Endometrium (tissue), 2 donors: ENCODE data around the gene FSIP1.
A peak's percentile ranks its signal among the peaks of the same experiment; 100 is the strongest.

Experiments
- FAIRE-seq: peaks from 2 replicates; lab custom pipeline; 2012; peaks lifted over from hg19 to GRCh38; lab: Jason Lieb, UNC
- donor health status: control.
- donor health status: control.

The FSIP1 gene

DNA sequence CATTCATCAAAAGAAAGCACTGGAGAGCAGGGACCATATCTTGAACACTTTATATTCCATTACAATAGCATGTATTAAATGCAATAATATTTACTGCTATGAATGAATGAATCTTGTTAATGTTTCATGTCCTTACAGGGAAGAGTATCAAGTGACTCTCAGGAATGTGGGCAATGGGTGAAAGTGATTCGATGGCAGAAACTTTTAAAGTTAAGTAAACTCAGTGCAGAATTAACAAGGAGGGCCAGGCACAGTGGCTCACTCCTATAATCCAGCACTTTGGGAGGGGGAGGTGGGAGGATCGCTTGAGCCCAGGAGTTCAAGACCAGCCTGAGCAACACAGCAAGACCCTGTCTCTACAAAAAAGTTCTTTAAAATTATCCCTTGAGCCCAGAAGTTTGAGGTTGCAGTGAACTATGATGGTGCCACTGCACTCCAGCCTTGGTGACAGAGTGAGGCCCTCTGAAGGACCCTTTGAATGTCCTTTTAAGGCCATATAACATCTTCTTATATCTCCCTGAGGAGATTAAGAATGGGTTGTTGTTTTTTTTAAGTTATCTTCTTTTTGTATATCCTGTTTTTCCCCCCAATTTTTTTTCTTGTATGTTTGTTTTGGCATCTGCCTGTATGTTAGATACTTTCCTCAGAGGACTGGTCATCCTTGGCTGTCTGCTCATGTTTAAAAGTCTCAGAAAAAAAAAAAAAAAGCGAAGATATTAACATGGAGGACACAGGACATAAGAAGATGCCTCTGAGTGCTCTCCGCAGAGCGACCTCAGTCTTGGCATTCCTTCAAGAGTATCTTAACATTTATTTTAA lies 9.6 kb upstream of the FSIP1 start:
- FAIRE-seq: no peak

DNA sequence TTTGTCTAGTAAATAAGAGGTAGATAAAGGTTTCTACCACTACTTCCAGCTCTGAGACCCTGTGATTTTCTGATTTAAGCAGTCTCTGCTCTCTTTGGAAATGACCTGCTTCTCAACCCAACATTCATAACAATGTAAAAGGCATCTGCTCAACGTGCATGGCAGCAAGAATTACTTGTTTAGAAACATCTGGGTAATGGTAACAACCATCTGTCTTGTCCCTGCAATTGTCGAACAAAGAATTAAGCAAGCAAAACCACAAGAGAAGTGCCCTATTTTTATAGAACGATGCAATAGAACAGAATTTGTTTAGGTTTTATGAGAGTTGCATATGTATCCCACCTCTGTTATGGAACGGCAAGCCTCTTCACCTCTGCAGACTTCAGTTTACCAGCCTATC lies 7.1 kb upstream of the FSIP1 start:
- FAIRE-seq: no peak

DNA sequence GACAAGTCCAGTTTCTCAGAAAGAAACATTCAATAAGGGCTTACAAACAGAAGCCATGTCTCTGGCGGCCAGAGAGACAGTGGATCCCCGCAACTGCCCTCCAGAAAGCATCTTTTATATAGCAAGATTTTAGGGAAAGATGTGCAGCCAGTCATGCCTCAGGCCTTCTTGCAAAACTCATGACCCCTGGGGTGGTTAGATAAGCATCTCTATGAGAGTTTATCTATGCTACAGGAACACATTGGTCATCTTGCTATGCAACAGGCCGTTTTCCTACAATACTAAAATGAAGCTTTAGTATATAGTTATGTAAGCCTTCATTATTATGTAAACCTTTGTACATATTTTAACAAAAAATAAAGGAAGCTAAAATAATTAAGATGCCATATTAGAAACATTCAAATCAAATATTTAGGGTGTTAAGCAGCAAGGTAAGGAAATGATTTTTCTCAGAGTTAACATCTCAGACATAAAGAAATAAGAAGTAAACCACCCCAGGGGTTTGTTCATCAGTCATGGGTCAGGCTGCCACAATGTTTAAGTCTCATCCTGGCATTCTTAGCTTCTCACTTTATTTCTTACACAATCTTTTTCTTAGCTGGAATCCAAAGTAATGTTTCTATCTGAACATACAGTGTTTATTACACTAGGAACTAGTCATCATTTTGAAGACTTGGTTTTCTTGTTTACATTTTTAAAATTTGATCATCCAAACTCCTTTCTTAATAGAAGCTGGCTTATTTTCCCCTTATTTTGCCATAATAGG lies 6.3 kb upstream of the FSIP1 start:
- FAIRE-seq: no peak

DNA sequence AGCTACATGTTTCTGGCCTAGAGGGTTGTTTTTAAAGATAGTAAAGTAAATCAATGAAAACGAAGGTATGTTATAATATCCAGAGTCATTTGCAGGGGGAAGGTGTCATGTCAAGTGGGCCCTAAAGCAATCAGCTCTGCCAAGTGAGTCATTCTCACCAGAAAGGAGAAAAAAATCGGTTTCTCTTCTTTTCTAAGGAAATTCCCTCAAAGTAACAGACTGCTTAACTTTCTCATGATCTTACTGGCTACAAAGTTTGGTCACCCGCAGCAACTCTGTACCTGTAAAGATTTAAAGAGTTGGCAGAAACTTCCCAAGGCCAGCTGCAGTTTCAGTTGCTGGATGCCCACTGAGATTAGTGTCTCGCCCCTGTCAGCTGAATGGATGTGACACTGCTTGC lies 5.5 kb upstream of the FSIP1 start:
- FAIRE-seq: no peak

DNA sequence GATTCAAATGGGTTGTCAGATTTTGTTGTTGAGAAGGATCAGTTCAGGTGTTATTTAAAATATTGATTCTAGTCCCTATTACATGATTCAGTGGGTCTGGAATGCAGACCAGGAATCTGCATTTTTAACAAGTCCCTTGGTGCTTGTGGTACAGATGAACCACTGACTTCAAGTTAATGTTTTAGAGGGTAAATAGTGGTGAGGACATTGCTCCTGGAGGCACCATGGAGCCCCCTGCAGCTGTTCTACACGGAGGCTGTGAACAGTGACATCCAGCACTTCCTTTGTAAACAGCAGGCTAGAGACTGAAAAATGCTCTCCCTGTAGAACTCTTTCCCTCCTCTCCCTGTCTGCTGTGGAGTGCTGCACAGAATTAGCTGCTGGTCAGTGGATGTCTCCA lies 4.8 kb upstream of the FSIP1 start:
- no peak for FAIRE-seq

DNA sequence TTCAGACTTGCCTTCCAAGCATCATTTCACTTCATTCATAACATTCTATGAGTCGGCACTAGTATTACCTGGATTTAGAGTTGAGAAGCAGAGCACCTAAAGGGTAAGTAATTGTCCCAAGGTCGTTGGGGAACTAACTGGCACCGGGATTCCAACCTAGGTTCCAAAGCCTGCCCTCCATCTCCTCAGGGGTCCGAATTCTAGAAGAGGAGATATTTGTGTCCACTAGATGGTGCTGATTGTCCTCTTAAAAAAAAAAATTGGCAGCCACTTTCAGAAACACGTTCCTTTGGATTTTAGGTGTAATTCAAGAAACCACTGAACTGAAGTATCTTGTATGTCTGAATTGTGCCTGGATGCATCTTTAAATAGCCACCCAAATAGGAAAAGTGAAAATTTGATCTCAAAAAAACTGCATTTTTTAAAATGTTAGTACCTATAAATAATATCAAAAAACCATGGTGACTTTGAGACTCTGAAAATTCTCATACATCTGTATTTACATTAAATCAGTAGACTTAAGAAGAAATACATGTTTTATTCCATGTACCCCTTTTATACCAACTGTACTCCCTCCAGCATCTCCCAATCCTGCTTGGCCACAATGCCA lies 3.9 kb upstream of the FSIP1 start:
- FAIRE-seq: peak; percentile 57

DNA sequence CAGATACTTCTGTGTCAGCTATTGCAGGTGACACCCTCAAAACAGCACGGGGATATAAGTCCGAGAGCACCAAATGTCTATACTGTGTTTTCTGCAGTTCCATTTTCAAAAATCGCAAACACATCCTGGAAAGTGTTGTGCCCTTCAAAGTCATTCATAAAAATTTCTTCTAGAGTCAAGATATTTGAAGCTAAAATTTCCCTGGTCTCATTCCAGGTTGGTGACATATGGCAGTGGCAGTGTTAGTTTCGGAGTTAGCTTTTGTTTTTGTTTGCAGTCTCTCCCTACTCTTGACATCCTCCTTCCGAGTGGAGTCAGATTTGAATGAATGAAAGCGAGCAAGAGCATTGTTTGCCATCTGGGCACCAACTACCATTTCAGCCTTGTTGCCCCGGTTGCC lies 3.2 kb upstream of the FSIP1 start:
- no peak for FAIRE-seq

DNA sequence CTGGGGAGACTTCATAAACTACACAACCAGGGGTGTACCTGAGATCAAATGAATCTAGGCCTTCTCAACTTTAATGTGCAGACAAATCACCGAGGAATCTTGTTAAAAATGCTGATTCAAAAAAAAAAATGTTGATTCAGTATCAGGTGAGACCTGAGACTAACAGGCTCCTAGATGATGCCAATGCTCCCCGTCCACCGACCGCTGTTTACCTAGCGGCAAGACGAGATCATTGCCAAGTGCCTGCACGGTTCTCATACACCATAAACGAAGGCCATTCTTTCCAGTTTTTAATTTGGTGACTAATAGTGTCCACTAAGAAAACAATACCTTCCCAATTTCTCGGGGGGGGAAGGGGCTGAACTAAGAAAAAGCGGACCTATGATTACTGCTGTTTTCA lies 2.5 kb upstream of the FSIP1 start:
- FAIRE-seq: no peak

DNA sequence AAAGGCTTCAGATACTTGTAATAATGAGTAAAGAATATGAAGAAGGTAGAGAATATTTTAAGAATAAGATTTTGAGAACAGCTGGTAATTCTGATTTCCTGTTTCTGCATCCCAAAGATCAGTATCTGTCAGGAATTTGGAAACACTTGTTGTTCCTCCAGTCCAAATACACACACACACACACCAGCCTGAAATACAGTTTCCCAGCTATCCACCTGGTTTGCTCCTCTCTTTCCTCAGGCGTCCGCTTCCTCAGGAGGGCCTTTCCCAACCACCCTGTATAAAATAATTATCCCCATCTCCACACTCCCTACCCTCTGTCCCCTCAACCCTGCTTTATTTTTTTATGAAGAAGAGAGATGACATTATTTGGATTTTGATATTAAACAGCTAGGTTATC lies 2.0 kb upstream of the FSIP1 start:
- FAIRE-seq: no peak

DNA sequence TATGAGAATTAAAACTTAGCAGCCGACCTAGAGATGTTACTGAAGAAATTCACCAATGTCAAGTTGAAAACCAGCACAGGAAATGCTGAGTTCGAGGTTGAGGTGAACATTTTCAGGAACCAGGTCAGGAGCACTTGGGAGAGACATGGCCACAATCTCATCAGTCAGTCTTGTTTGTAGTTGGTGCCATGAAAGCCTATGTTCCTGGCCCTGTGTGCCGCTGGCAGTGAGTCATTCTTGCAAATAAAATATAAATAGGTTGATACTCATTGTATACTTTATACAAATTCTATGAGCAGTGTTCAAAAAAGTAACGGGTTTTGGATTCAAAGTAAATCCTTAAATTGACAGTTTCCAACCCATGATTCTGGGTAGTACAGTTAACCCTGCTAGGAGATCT lies 1.5 kb upstream of the FSIP1 start:
- no peak for FAIRE-seq

DNA sequence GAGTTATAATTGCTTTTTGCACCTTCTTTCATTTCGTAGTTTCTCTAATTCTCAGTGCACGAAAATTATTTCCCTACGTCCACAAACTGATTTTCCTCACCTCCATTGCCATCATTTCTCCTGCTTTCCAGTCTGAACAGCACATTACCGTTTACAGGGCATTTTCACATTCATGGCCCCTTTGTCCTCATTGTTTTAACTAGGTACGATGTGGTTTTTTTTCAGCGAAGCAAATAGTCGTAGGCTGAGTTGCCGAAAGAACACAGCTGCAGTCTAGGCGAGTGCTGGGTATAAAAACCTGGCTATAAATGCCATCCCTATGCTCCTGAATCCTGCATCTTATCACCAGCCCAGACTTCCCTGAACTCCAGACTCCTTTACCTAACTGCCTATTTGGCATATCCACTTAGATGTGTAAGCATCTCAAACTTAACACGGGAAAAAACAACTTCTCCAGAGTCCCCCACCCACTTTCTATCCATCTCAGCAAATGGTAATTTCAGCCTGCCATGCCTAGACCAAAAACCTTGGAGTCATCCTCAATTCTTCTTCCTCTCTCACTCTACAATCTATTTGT lies 691 bp upstream of the FSIP1 start:
- no peak for FAIRE-seq

DNA sequence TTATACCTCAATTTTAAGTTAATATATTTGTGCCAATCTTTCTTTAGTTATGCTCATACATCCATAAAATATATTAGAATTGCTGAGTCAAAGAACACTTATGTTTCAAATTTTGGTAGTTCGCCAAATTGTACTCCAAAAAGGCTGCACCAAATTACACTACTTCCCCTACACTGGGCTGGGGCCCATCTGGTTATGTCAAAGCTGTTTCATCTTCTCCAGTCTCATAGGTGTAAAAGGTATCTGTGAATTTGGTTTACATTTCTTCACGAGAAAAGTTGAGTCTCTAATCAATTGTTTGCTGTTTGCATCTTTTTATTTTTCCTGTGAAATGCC lies 706 bp downstream of the FSIP1 start:
- FAIRE-seq: peak; percentile 12

DNA sequence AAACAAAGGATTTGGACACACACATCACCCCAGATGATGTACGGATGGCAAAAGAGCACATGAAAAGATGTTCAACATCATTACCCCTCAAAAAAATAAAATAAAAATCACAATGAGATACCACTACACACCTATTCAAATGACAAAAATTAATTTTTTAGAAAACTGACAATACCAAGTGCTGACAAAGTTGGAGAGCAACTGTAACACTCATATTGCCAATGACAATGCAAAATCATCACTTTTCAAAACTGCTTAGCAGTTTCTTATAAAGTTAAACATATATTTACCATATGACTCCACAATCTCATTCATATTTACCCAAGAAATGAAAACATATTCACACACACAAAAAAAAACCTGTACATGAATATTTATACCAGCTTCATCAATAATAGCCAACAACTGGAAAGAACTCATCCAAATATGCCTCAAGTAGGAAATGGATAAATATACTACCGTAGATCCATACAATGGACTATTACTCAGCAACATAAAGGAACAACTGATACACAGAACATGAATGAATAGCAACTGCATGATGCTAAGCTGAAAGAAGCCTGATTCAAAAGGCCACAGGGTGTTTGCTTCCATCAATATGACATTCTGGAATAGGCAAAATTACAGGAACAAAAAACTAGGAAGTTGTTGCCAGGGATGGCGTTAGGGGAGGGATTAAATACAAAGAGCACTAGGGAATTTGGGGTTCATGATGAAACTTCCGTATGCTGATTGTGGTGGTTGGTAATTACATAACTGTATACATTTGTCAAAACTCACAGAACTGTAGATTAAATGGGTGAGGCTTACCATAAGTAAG lies 1.3 kb downstream of the FSIP1 start:
- FAIRE-seq: no peak

DNA sequence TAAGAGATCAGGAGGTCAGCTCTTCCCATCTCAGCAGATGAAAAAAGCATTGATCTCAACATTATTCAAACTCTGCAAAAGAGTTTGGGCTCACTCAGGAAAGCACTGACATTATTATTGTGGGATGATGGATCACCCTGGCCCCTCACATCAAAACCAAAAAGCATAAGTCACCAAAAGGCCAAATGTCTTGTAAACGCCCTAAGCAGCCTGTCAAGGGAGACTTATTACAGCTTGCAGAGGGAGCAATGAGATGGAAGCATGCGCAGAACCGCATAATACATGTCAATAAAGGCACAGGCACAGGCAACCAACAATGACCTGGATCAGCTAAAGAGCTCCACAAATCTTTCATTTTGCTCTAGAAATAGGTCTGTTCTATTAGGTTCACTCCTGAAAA lies 4.6 kb downstream of the FSIP1 start:
- no peak for FAIRE-seq

DNA sequence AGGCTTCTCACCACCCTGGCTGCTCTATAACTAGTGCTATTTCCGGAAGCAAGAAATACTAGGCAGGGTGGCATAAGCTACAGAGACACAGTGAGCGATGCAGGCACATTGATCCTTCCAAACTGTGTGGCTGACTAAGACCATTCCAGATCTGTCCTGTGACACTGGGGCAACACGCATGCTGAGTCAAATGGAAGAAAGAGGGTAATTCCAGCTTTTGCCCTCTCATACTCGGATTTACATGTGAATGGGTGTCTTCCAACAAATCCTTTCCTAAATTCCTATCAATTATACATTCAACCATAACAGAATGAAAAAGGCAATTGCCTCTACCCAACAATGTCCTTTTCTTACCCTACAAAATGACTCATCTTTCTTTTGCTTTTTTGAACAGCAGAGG lies 5.1 kb downstream of the FSIP1 start:
- FAIRE-seq: no peak

DNA sequence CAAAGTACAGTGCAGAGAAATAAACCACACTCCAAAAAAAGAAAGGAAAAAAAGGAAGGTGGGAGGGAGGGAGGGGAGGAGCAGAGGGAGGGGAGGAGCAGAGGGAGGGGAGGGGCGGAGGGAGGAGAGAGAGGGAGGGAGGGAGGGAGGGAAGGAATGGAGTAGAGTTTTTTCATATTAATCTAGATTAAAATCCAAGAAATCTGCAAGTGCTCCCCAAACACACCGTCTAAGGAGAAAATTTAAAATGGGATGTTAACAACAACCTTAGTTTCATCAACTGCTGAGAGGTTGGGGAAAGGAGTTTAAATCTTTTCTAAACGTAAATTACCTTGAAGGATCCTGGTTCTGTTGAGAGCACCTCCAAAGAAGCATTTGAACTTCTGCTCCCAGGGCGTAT lies 6.6 kb downstream of the FSIP1 start:
- no peak for FAIRE-seq

DNA sequence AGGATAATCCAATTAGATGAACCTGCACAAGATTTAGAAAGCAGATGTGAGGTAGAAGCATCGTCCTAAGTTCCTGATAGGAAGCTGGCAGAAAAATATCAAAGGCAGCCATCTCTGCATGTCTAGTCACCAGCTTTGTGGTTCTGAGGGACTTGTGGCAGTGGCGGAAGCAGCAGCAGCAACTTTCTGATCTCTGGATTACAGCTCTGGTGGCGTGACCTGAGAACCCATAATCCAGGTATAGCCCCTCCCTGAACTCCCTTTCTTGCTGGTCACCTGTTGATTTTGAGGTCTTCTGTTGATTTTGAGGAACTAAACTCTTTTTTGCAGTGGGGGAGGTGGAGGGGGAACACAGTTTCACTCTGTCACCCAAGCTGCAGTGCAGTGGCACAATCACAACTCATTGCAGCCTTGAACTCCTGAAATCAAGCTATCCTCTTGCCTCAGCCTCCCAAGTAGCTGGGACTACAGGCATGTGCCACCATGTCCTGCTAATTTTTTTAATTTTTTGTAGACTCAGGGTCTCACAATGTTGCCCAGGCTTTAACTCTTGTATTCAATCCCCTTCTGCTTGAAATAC lies 7.9 kb downstream of the FSIP1 start:
- no peak for FAIRE-seq

DNA sequence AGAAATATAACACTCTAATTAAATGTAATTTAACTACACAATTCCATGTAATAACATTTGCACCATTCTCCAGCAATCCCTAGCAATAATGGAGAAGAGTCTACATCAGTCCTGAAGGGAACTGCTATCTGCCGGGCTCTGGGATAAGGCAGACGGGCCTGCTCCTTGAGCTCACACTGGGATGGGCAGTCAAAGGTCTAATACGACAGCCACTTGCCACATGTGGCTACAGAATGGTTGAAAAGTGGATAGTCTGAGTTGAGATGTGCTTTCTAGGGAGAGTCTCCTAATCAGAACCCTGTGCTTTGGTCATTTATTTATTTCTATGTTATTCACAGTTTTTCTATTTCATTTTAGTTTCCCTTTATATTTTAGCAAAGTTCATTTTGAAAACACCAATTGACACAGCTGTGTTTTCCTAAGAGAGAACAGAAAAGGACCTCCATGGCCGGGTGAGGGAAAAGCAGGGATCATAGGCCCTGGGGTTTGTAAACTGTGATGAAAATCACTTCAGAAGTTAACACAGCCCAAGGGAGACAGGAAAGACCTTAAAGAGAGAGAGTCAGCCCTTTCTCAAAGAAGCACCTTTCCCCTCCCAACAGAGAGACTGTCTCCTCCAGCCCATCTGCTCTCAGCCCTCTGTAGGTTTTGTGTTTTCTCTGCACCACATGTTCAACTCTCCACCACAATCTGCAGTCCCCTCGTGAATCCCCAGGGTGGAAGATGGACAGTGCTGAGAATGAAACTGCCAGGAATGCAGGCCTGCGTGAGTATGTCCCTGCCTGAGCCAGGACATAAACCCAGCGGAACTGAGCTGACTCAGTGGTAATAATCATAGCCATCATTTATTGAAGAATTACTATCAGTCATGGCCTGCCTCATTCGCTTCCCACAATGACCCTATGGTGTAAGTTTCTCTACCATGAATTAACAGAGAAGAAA lies 11.6 kb downstream of the FSIP1 start:
- no peak for FAIRE-seq

DNA sequence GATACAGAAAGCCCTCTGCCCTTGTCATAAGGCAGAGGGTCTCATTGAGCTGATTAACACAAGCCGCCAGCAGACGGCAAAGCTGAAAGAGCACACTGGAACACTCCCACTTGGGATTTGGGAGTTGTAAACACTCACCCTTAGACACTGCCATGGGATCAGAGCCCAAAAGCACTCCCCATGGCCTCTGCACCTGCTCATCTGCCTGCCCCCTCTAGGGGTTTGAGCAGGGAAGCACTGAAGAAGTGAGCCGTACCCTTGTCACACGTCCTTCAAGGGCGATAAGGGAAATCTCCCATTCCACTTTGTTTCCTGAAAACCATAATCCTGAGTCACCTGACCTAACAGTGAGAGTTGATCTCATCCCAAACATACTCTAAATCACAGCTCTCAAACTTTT lies 14.7 kb downstream of the FSIP1 start:
- no peak for FAIRE-seq

DNA sequence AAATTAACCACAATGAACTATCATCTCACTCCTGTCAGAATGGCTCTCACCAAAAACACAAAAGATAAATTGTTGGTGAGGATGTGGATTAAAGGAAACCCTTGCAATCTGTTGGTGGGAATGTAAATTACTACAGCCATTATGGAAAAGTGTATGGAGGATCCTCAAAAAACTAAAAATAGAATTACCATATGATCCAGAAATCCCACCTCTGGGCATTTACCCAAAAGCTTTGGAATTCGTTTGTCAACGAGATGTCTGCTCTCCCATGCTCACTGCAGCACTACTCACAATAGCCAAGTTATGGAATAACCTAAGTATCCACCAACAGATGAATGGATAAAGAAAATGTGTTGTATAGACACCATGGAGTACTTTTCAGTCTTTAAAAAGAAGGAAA lies 21.6 kb downstream of the FSIP1 start:
- FAIRE-seq: no peak
